Cardiac fibroblast (primary cell): ENCODE results near the gene AP3D1.

Source experiments
- DNase-seq, 2 donors: peaks; one replicate each; pipeline versions ENCODE4 v3.0.0 to v3.0.0-alpha.2; 2010; ENCODE audit warnings: low read depth in 2 of 2
- H3K4me3 ChIP-seq, 2 donors: replicated peaks in 1 of 2; 1 replicate in 1 of 2; 2 replicates in 1 of 2; pipeline ENCODE4 v1.5.1; 2011; ENCODE audit warnings: low read depth in 2 of 2, low read length in 2 of 2, mild to moderate bottlenecking in 2 of 2, moderate library complexity in 1 of 2
- CTCF ChIP-seq: IDR thresholded peaks from one replicate; pipeline ENCODE4 v1.5.1; 2011; ENCODE audit warnings: low read depth, mild to moderate bottlenecking, low read length, inconsistent platforms

Gene AP3D1

GRCh38 chr19:2077833-2078619, 73.3 kb downstream of the AP3D1 start:
- no peak overlapping the region for H3K4me3 ChIP-seq
- no peak for DNase-seq
- no peak for TF ChIP-seq CTCF

- DNase-seq, result no peak
- H3K4me3 ChIP-seq, result no peak overlapping the region
- TF ChIP-seq CTCF, result no peak
Observed at GRCh38 chr19:2077398-2077797, 74.0 kb downstream of the AP3D1 start.

GRCh38 chr19:2076526-2076944, 74.8 kb downstream of the AP3D1 start:
- no peak for DNase-seq
- no peak overlapping the region for H3K4me3 ChIP-seq
- TF ChIP-seq CTCF, result no peak

GRCh38 chr19:2072757-2073551, 78.4 kb downstream of the AP3D1 start:
- no peak for TF ChIP-seq CTCF
- no peak overlapping the region for H3K4me3 ChIP-seq
- DNase-seq, result no peak

- TF ChIP-seq CTCF, result no peak
- no peak for DNase-seq
- H3K4me3 ChIP-seq, result no peak overlapping the region
Observed at GRCh38 chr19:2070986-2071673, 80.2 kb downstream of the AP3D1 start.

GRCh38 chr19:2070436-2070827, 80.9 kb downstream of the AP3D1 start:
- H3K4me3 ChIP-seq, result no peak overlapping the region
- DNase-seq, result no peak
- no peak for TF ChIP-seq CTCF
